SK-MEL-5 (cell line): Measurements from ENCODE around the gene PRRC2B. TPM values are rescaled to one million over a fixed set of nuclear protein-coding genes. Genes with fewer than 3 reads are reported as not detected.
A peak's percentile ranks its signal among the peaks of the same experiment; 100 is the strongest.
"Not testable (repeated sequence)": the region's sequence is repeated elsewhere in the genome, so short reads cannot be mapped to it uniquely, and the experiment has no call there.

Source experiments
- DNase-seq: peaks from one replicate; pipeline ENCODE4 v3.0.0-alpha.2; 2016; ENCODE audit warnings: low read depth, low spot score
- in situ Hi-C: cut with HindIII; loops from 2 replicates; pipeline ENCODE4 v1.10.0; 2016; ENCODE audit warnings: low sequenced_read_pairs, high pct_unique_total_duplicates, low pct_unique_long_range_greater_than_20kb
- polyA plus RNA-seq, 2 experiments: library from polyadenylated mRNA; depleted of rRNA; stranded (reverse); fragments of >200 nt; gene quantifications; 2 replicates each; pipeline ENCODE4 v1.2.3, GENCODE V29; 2015
- total RNA-seq: library from RNA; depleted of rRNA; stranded (reverse); fragments of >200 nt; shearing (Covaris generic); gene quantifications from 2 replicates; pipeline ENCODE4 v1.2.3, GENCODE V29; 2014; rRNA removed

Gene PRRC2B
- total RNA-seq, result 40.1 and 68.0 TPM in 2 replicates
- 133 and 183 TPM in 2 replicates for polyA plus RNA-seq (2015; cell fraction: cytosol; rRNA removed)
- 123 and 153 TPM in 2 replicates for polyA plus RNA-seq (2015; cell fraction: nucleus; rRNA removed)

- DNase-seq, result peak; percentile 89
- in situ Hi-C loops, result no loop called here
These were observed at the start of gene PRRC2B for GRCh38 chr9:131393622-131394463. TSS of gene PRRC2B (plus strand) at chr9:131394086. CDS start at chr9:131430145, 36,059 bp downstream.

- DNase-seq, in situ Hi-C loops: not testable (repeated sequence)
These were observed 48.9 kb upstream of the PRRC2B start for GRCh38 chr9:131344931-131345535.

GRCh38 chr9:131346559-131346958 is 47.3 kb upstream of the PRRC2B start:
- in situ Hi-C loops, result no loop called here
- DNase-seq, result no peak

GRCh38 chr9:131347376-131348020 is 46.4 kb upstream of the PRRC2B start:
- DNase-seq, result no peak
- in situ Hi-C loops, result no loop called here

- in situ Hi-C loops, result no loop called here
- no peak for DNase-seq
These were observed 45.0 kb upstream of the PRRC2B start for GRCh38 chr9:131348631-131349521.

GRCh38 chr9:131349522-131349880 is 44.4 kb upstream of the PRRC2B start:
- DNase-seq, result no peak
- in situ Hi-C loops, result no loop called here

- peak; percentile 82 for DNase-seq
- in situ Hi-C loops, result no loop called here
These were observed 43.9 kb upstream of the PRRC2B start for GRCh38 chr9:131349881-131350563.

GRCh38 chr9:131356479-131356878 is 37.4 kb upstream of the PRRC2B start:
- DNase-seq, in situ Hi-C loops: not testable (repeated sequence)

GRCh38 chr9:131358556-131358955 is 35.3 kb upstream of the PRRC2B start:
- in situ Hi-C loops, result no loop called here
- no peak for DNase-seq

GRCh38 chr9:131361202-131361833 is 32.6 kb upstream of the PRRC2B start:
- no peak for DNase-seq
- in situ Hi-C loops, result no loop called here

- in situ Hi-C loops, result no loop called here
- no peak for DNase-seq
These were observed 28.3 kb upstream of the PRRC2B start for GRCh38 chr9:131365546-131365945.

GRCh38 chr9:131366761-131367401 is 27.0 kb upstream of the PRRC2B start:
- in situ Hi-C loops, result no loop called here
- peak; percentile 69 for DNase-seq

GRCh38 chr9:131367450-131367849 is 26.4 kb upstream of the PRRC2B start:
- in situ Hi-C loops, result no loop called here
- DNase-seq, result no peak

- in situ Hi-C loops, result no loop called here
- DNase-seq, result no peak
These were observed 23.2 kb upstream of the PRRC2B start for GRCh38 chr9:131370638-131371037.

- DNase-seq, in situ Hi-C loops: not testable (repeated sequence)
These were observed 21.3 kb upstream of the PRRC2B start for GRCh38 chr9:131372599-131372973.

- DNase-seq, in situ Hi-C loops: not testable (repeated sequence)
These were observed 19.2 kb upstream of the PRRC2B start for GRCh38 chr9:131374638-131375037.
